H9 (cell line): Measurements from ENCODE around the gene TMEM119. TPM values are rescaled to one million over a fixed set of nuclear protein-coding genes. Genes with fewer than 3 reads are reported as not detected.
"Not testable (repeated sequence)": the region's sequence is repeated elsewhere in the genome, so short reads cannot be mapped to it uniquely, and the experiment has no call there.

ENCODE experiments used
- DNase-seq: peaks from one replicate; pipeline ENCODE4 v3.0.0-alpha.2; 2017
- H2AFZ ChIP-seq: one replicate; pipeline ENCODE4 v1.6.1; 2013; ENCODE audit warnings: mild to moderate bottlenecking, low read length, control low read depth, moderate library complexity
- H2AK5ac ChIP-seq: 2 replicates; pipeline ENCODE4 v1.6.1; 2013; ENCODE audit warnings: low read length, control low read depth, mixed read lengths; ENCODE audit not compliant: insufficient read length
- H2BK120ac ChIP-seq: one replicate; pipeline ENCODE4 v1.6.1; 2013; ENCODE audit warnings: low read depth, mild to moderate bottlenecking, low read length, control low read depth, inconsistent platforms; ENCODE audit not compliant: poor library complexity, severe bottlenecking
- H2BK12ac ChIP-seq: 2 replicates; pipeline ENCODE4 v1.6.1; 2013; ENCODE audit warnings: low read length, control low read depth, mixed read lengths, low read depth; ENCODE audit not compliant: insufficient read length
- H2BK15ac ChIP-seq: 2 replicates; pipeline ENCODE4 v1.6.1; 2013; ENCODE audit warnings: low read depth, low read length, control low read depth
- H2BK20ac ChIP-seq: one replicate; pipeline ENCODE4 v1.6.1; 2013; ENCODE audit warnings: low read depth, mild to moderate bottlenecking, low read length, control low read depth, inconsistent platforms; ENCODE audit not compliant: poor library complexity, severe bottlenecking
- H2BK5ac ChIP-seq: 2 replicates; pipeline ENCODE4 v1.6.1; 2013; ENCODE audit warnings: low read length, control low read depth, mixed read lengths; ENCODE audit not compliant: insufficient read length
- H3K14ac ChIP-seq: 2 replicates; pipeline ENCODE4 v1.6.1; 2013; ENCODE audit warnings: low read length, control low read depth; ENCODE audit not compliant: insufficient read depth
- H3K18ac ChIP-seq: 2 replicates; pipeline ENCODE4 v1.6.1; 2013; ENCODE audit warnings: low read depth, mild to moderate bottlenecking, mixed read lengths, low read length, control low read depth; ENCODE audit not compliant: insufficient read length
- H3K23ac ChIP-seq: 2 replicates; pipeline ENCODE4 v1.6.1; 2013; ENCODE audit warnings: low read length, control low read depth, mixed read lengths, low read depth; ENCODE audit not compliant: insufficient read length
- H3K23me2 ChIP-seq: 2 replicates; pipeline ENCODE4 v1.6.1; 2013; ENCODE audit warnings: low read depth, mild to moderate bottlenecking, mixed read lengths, low read length, control low read depth; ENCODE audit not compliant: insufficient read length, poor library complexity, severe bottlenecking
- H3K27ac ChIP-seq: 2 replicates; pipeline ENCODE4 v1.5.1; 2013; ENCODE audit warnings: low read length, control low read depth, mixed read lengths, low read depth; ENCODE audit not compliant: insufficient read length
- H3K27me3 ChIP-seq: 2 replicates; pipeline ENCODE4 v1.6.1; 2013; ENCODE audit warnings: low read length, control low read depth, inconsistent platforms; ENCODE audit not compliant: insufficient read depth
- H3K4ac ChIP-seq: 2 replicates; pipeline ENCODE4 v1.6.1; 2013; ENCODE audit warnings: low read depth, mild to moderate bottlenecking, control low read depth, inconsistent platforms, low read length, moderate library complexity
- H3K4me1 ChIP-seq: 2 replicates; pipeline ENCODE4 v1.6.1; 2013; ENCODE audit warnings: low read length, control low read depth, inconsistent platforms; ENCODE audit not compliant: insufficient read depth
- H3K4me2 ChIP-seq: 2 replicates; pipeline ENCODE4 v1.6.1; 2013; ENCODE audit warnings: low read length, control low read depth, mixed read lengths; ENCODE audit not compliant: insufficient read length, insufficient read depth
- H3K56ac ChIP-seq: 2 replicates; pipeline ENCODE4 v1.6.1; 2013; ENCODE audit warnings: low read depth, mild to moderate bottlenecking, mixed read lengths, low read length, control low read depth; ENCODE audit not compliant: insufficient read length
- H3K79me1 ChIP-seq: 2 replicates; pipeline ENCODE4 v1.6.1; 2013; ENCODE audit warnings: low read depth, mild to moderate bottlenecking, moderate library complexity, low read length, control low read depth, inconsistent platforms; ENCODE audit not compliant: insufficient read depth, poor library complexity, severe bottlenecking
- H3K79me2 ChIP-seq: 2 replicates; pipeline ENCODE4 v1.6.1; 2013; ENCODE audit warnings: low read length, control low read depth, inconsistent platforms; ENCODE audit not compliant: insufficient read depth
- H3K9ac ChIP-seq: 2 replicates; pipeline ENCODE4 v1.6.1; 2013; ENCODE audit warnings: low read length, control low read depth, mixed read lengths; ENCODE audit not compliant: insufficient read length; ENCODE audit errors: extremely low read depth
- H3K9me3 ChIP-seq: one replicate; pipeline ENCODE4 v1.6.1; 2013; ENCODE audit warnings: low read depth, low read length, inconsistent platforms; ENCODE audit not compliant: control insufficient read depth
- H3T11ph ChIP-seq: one replicate; pipeline ENCODE4 v1.6.1; 2013; ENCODE audit warnings: mild to moderate bottlenecking, low read length, control low read depth, inconsistent platforms
- H4K20me1 ChIP-seq: one replicate; pipeline ENCODE4 v1.6.1; 2013; ENCODE audit not compliant: control insufficient read depth, insufficient read length, insufficient read depth
- H4K5ac ChIP-seq: 2 replicates; pipeline ENCODE4 v1.6.1; 2013; ENCODE audit warnings: low read depth, mild to moderate bottlenecking, mixed read lengths, low read length, control low read depth; ENCODE audit not compliant: insufficient read length
- H4K8ac ChIP-seq: replicated peaks from 2 replicates; pipeline ENCODE4 v1.6.1; 2013; ENCODE audit warnings: low read length, control low read depth, mixed read lengths, low read depth; ENCODE audit not compliant: insufficient read length
- H4K91ac ChIP-seq: 2 replicates; pipeline ENCODE4 v1.6.1; 2013; ENCODE audit warnings: low read depth, mild to moderate bottlenecking, moderate library complexity, mixed read lengths, low read length, control low read depth; ENCODE audit not compliant: insufficient read length
- H3K27ac Mint-ChIP-seq, 3 experiments: 2 replicates in 2 of 3; 3 replicates in 1 of 3; pipeline ENCODE4 v1.8.0; 2020 to 2021; ENCODE audit warnings: mixed read lengths in 3 of 3, mild to moderate bottlenecking in 1 of 3, moderate library complexity in 1 of 3
- H3K27me3 Mint-ChIP-seq: 2 replicates; pipeline ENCODE4 v1.8.0; 2021; ENCODE audit warnings: low read depth, mild to moderate bottlenecking, moderate library complexity, mixed read lengths
- H3K36me3 Mint-ChIP-seq, 3 experiments: 2 replicates in 2 of 3; 3 replicates in 1 of 3; pipeline ENCODE4 v1.8.0; 2020 to 2021; ENCODE audit warnings: low read depth in 3 of 3, mixed read lengths in 3 of 3; ENCODE audit not compliant: insufficient read depth in 1 of 3
- H3K4me1 Mint-ChIP-seq, 2 experiments: 2 replicates each; pipeline ENCODE4 v1.8.0; 2020; ENCODE audit warnings: mixed read lengths in 2 of 2
- H3K4me3 Mint-ChIP-seq, 2 experiments: 2 replicates in 1 of 2; 3 replicates in 1 of 2; pipeline ENCODE4 v1.8.0; 2020 to 2021; ENCODE audit warnings: mild to moderate bottlenecking in 2 of 2, mixed read lengths in 2 of 2, moderate library complexity in 1 of 2
- H3K9me3 Mint-ChIP-seq, 2 experiments: 2 replicates in 1 of 2; 3 replicates in 1 of 2; pipeline ENCODE4 v1.8.0; 2020; ENCODE audit warnings: mild to moderate bottlenecking in 2 of 2, mixed read lengths in 2 of 2, moderate library complexity in 1 of 2
- CTCF ChIP-seq: fragments of 200-600 bp; sonication (generic); conservative IDR thresholded peaks from 3 replicates; pipeline ENCODE4 v1.8.0; 2021; ENCODE audit warnings: antibody characterized with exemption, mild to moderate bottlenecking
- WGBS: extraction: QIAGEN DNeasy Blood & Tissue Kit; methylation state at CpG from one replicate; pipeline ENCODE4 v1.1.7; 2013; ENCODE audit warnings: missing lambda C conversion rate, low lambda C conversion rate, mixed read lengths; ENCODE audit not compliant: insufficient read length; ENCODE audit errors: extremely low coverage; 5-methylcytosine and 5-hydroxymethylcytosine counted together
- total RNA-seq: library from RNA; stranded (reverse); gene quantifications from 2 replicates; pipeline ENCODE4 v1.2.1, GENCODE V29; 2021

The TMEM119 gene
- total RNA-seq, 1 experiment from 2014 or later: not detected

GRCh38 chr12:108559007-108559655 is 38.8 kb downstream of the TMEM119 start:
- Histone ChIP-seq H2BK20ac (no peak overlapping the region), H3K79me1 (peaks cover 3% of the 10 kb centered on the region), H2BK5ac (no peak overlapping the region), H3K56ac (no peak overlapping the region), H3K27me3 (no peaks in the 10 kb centered on the region), H2AK5ac (no peak overlapping the region), H2BK15ac (no peak overlapping the region), H3K4me1 (peaks cover 2% of the 10 kb centered on the region; the same call in 1 of the 2 replicates), H3K23me2 (peaks cover 18% of the 10 kb centered on the region), H3K18ac (no peak overlapping the region), H2AFZ (no peak overlapping the region), H2BK120ac (no peak overlapping the region), H3K9me3 (no peaks in the 10 kb centered on the region), H3K4ac (no peak overlapping the region), H2BK12ac (no peak overlapping the region), H3K4me2 (peak overlapping the region; percentile 80), H3K79me2 (peaks cover 51% of the 10 kb centered on the region), H4K20me1 (no peaks in the 10 kb centered on the region), H4K8ac (no peak overlapping the region), H3K23ac (no peak overlapping the region), H3K9ac (no peak overlapping the region), H4K5ac (no peak overlapping the region), H3K27ac (no peak overlapping the region), H3K14ac (no peak overlapping the region), H4K91ac (no peak overlapping the region), H3T11ph (no peak overlapping the region)
- DNase-seq: no peak
- Mint-ChIP-seq H3K27ac (peak overlapping the region in 1 of 3 experiments; percentile 100; a peak in 1 of 7 replicates), H3K27me3 (no peaks in the 10 kb centered on the region), H3K36me3 (peaks cover 7 to 30% (median 29%) of the 10 kb centered on the region in 3 experiments; a peak in 6 of 7 replicates), H3K4me1 (peaks cover 33 to 38% of the 10 kb centered on the region in 2 experiments), H3K9me3 (peaks cover 0 to 3% of the 10 kb centered on the region in 2 experiments; a peak in 2 of 5 replicates), H3K4me3 (peak overlapping the region; percentile 100)
- no CpG with 5 or more reads among the region's 14 CpGs for WGBS
- TF ChIP-seq CTCF: no peak

GRCh38 chr12:108555383-108555782 is 42.5 kb downstream of the TMEM119 start:
- H3K14ac ChIP-seq, H3K23ac ChIP-seq, H2BK5ac ChIP-seq, H2BK20ac ChIP-seq, H2AFZ ChIP-seq, H3K23me2 ChIP-seq, H3K4me3 Mint-ChIP-seq, H3K18ac ChIP-seq, H3K4ac ChIP-seq, H4K91ac ChIP-seq, H4K20me1 ChIP-seq, H3K9me3 Mint-ChIP-seq, H3T11ph ChIP-seq, H2BK15ac ChIP-seq, H3K56ac ChIP-seq, H4K5ac ChIP-seq, H3K4me1 ChIP-seq, H3K27ac Mint-ChIP-seq, H3K27me3 ChIP-seq, H4K8ac ChIP-seq, H3K9ac ChIP-seq, H3K9me3 ChIP-seq, DNase-seq, H3K27ac ChIP-seq, H2BK120ac ChIP-seq, H3K27me3 Mint-ChIP-seq, H2AK5ac ChIP-seq, H2BK12ac ChIP-seq, H3K79me1 ChIP-seq, H3K4me2 ChIP-seq: not testable (repeated sequence)
- Mint-ChIP-seq H3K4me1 (peaks cover 35 to 36% of the 10 kb centered on the region in 2 experiments), H3K36me3 (peaks cover 4 to 28% (median 24%) of the 10 kb centered on the region in 3 experiments; a peak in 6 of 7 replicates)
- no CpG with 5 or more reads among the region's 9 CpGs for WGBS
- peaks cover 62% of the 10 kb centered on the region for H3K79me2 ChIP-seq
